Anterior cingulate cortex (tissue), 58 donors: Measurements from ENCODE around the gene NFIA.

Experiments used
- DNase-seq, 58 donors: peaks; one replicate each; lab custom pipeline; 2025; lab: John Stamatoyannopoulos, UW

NFIA gene

DNA sequence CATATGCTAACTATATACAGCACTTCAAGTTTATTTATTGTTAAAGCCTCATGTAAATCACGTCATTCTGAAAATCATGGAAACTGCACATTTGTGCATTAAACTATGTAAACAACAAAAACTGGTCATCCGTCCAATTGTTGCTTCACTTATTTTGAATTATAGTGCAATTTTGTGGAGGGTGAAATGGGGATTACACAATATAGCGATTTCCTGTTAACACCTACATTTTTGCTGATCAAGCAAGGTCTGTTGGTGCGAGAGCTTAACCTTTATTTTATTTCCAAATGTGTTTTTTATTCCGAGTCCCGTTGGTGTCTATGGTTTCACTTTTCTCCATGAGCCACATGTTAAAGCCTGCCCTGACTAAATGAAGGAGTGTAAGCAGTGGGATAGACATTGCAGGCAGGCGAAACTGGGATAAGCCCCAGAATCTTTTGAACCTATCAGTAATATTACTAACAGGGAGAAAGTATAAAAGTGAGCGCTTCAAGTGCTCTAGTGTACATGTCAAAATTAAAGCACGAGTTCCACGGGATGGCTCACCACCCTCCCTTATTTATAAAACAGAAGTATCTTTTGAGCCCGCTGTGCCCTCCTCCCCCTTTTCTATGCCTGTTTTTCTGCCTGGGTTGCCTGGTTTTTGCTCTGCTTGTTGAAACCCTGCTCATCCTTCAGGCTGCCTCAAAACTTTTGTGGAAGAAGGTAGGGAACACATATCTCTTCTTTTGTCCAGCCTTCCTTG, 120.7 kb downstream of the NFIA start:
- no peak for DNase-seq

DNA sequence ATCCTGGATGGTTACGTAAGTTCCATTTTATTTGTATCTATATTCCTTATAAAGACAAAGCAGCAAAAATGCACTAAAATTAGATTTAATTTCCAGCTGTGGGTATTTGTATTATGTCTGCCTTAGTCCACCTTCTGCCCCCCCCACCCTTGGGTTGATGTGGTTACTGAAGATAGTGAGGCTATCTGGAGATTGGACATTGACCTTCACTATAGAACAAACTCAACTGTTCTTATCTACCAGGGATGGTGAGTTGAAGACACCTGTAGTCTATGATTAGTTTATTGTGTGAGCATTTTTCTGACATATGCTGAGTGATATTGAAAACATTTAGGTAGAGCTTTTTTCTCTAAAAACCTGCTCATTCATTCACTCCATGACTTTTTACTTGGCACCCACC, 122.2 kb downstream of the NFIA start:
- DNase-seq = no peak

GRCh38 chr1:61207416-61207815, 125.1 kb downstream of the NFIA start:
- DNase-seq = no peak

DNA sequence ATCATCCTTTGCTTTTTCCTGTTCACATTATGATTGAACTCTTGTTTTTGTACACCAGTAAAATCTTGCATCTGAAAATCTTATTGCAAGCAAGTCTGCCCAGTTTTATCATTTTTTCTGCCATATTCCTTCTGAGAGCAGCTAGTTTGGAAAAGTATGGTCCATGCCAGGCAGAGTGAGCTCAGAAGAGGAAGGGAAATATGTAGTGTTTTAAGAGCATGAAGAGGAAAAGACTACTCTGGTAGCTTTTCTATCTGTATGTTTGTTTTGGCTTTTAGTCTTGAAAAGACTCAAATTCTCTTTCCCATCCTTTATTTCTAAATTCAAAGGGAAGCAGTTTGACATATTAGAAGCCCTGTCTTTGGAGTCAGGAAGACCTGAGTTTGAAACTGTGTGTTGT, 125.8 kb downstream of the NFIA start:
- no peak for DNase-seq

- no peak for DNase-seq
Measured at GRCh38 chr1:61208831-61209230, 126.5 kb downstream of the NFIA start.

DNA sequence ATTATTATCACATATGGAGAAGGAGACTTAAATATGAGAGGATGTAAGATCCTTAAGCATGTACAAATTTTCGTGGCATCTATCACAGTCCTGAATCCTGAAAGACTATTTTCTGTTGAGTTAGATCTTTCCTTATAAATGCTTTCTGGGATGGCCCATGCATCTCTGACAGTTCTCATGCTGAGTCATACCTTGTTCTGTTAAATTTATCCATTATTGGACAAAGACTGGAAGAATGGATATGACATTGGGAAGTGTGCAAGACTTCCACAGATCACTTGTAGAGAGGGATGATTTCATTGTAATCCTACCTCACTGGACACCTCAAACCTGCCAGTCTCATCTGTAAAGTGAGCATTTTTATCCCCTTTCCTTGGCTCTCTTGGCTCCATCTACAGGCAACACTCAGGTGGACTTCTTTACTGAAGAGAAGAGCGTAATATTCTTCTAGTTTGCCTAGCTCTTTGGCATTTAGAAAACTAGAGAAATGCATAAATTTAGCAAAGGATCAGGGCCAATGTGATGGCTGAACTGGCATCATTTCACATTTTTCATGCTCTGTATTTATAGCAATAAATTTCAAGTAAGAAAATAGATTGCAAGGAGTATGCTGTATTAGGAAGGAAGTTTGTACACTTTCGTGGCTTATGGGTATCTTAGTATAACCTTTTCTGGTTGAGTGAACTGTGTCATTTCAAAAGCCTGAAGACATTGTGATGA, 128.2 kb downstream of the NFIA start:
- DNase-seq = no peak

DNA sequence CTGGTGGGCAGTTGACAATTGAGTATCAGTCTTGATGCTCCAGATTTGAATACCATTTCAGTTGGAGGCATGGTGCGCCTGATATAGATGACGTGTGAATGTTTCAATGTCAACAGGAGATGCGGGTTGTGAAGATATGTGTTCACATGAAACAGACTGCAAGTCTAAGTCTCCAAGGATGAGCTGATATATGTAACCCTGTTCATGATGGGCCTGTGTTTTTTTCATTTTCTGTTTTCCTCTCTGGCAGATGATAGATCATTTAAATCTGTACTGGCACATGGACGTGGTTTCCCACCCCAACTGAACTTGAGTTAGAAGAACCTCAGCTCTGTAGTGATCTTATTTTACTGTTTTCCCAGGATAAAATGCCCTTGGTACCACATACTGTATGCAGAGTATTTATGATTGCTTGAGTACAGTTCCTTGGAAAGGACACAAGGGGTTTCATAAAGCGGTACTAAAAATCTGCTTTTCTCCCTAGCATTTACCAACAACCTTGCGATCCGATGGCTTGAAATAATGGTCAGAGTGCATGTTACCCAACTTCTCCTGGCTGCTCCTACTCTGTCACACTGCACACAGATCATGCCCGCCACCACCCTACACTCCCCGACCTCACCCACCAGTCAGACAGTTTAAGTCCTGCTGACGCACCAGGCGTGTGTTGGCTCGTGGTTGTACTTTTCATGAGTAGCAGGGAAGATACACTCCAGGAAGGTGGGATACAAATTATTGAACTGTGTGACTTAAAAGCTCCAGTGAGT, 131.1 kb downstream of the NFIA start:
- no peak for DNase-seq

DNA sequence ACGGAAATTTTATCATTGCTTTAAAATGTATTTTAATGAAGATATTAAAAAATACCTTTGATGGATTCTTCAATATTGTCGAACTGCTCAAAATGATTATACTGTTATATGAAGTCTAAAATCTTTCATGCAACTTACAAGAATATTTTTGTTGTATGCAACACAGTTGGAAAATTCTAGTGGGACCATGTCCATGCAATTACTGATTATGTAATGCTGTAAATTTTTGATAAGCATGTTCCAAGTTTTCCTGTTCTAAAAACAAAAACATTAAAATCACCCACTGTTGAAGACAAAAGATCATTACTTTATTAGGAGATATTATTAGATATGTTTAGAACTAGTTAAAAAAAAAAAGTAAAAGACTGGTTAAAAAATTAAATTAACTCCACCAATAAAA, 132.8 kb downstream of the NFIA start:
- DNase-seq = no peak

- DNase-seq = no peak
Measured at GRCh38 chr1:61215676-61216289, 133.4 kb downstream of the NFIA start.

- no peak for DNase-seq
Measured at GRCh38 chr1:61220536-61220935, 138.2 kb downstream of the NFIA start.

DNA sequence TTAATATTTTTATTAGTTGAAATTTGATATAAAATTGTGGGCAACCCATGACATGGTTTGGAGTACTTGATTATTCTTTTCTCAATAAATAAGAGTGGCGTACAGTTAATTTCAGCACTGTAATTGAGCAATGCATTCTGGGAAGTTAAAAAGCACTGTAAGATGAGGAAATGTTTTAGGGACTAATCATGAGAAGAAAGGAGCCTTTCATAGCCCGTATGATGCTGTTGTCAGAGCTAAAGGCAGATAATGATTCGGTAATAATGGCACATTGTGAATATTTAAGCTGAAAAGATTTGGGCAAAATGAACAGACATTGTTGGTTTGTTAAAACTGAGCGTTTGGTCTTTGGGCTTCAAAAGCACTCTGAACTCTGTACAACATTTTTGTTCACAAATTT, 139.3 kb downstream of the NFIA start:
- peak in 1 of 58 donors; percentile 63 for DNase-seq

- no peak for DNase-seq
Measured at GRCh38 chr1:61222240-61222639, 139.9 kb downstream of the NFIA start.

GRCh38 chr1:61223140-61223539, 140.8 kb downstream of the NFIA start:
- DNase-seq = no peak

- no peak for DNase-seq
Measured at GRCh38 chr1:61224609-61225008, 142.2 kb downstream of the NFIA start.

DNA sequence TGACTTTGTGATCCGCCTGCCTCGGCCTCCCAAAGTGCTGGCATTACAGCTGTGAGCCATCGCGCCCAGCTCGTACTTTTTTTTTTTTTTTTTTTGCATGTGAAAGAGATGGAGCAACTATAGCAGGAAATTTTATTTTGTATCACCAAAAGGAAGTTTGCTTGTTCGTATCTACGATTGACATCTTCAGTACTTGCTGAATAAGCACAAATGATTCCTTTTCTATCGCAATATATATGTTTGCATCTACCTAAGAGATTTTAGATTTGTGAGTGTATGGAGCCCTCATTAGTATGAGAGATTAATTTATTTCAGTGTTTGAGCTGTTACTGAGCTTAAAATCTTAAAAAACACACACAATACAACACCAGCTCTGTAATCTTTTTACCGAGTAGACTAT, 143.1 kb downstream of the NFIA start:
- DNase-seq = no peak

DNA sequence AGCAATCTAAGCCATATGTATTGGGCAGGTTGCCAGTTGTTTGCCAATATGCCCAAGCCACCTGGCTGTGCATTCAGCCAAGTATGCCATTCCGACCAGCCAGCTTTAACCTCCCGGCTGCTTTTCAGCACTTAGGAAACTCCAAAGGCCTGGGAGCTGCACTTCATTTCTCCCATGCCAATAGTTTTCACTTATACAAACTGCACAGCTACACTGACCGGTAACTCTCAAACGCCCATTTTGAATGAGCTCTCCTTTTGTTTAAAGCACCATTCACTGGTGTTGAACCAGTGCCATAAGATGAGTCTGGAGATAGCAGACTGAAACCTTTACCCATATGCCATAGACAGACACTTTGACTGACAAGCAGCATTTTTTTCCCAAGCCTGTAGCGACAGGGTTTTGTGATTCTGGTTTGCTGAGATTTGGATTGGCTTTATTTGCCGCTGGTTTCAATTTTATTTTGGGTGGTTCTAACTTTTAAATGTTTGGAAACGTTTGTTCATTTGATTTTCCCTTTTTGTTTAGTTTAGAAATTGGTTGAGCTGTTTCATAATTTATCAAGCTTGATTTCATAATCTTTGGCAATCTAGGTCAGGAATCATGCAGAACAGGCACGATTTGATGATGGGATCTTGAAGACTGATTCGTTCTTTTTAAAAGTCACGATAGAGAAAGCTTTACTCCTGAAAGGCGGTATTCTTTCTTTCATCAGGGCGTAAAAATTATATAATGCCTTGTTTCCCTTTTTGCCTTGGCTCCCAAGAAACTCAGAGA, 144.6 kb downstream of the NFIA start:
- peak in 1 of 58 donors; percentile 13 for DNase-seq

- DNase-seq = no peak
Measured at GRCh38 chr1:61227857-61228550, 145.6 kb downstream of the NFIA start.

- DNase-seq = no peak
Measured at GRCh38 chr1:61230523-61230922, 148.2 kb downstream of the NFIA start.

DNA sequence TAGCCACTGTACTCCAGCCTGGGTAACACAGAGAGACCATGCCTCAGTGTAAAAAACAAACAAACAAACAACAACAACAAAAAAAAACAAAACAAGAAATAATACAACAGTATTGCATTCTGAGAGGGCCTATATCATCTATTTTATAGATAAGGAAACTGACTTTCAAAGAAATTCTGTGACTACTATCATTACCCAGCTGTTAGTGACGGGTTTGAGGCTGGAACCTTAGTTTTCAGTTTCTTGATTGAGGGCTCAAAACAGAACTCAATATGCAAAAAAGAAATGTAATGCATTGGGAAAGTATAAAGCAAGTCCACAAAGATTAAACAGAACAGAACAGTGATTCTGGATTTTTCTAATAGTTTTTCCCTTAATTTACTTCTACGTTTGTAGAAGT, 149.4 kb downstream of the NFIA start:
- no peak for DNase-seq
